SU-DHL-6 (cell line): ENCODE data around the gene FGA.

Experiments used
- EZH2phosphoT487 ChIP-seq: fragments of 200-600 bp; sonication (generic), shearing (Covaris generic); conservative IDR thresholded peaks from 2 replicates; pipeline ENCODE4 v1.6.1; 2018; ENCODE audit warnings: mild to moderate bottlenecking, antibody characterized with exemption, low read length, moderate library complexity, mixed read lengths
- TF ChIP-seq, protein P1 (sequence below): fragments of 200-600 bp; sonication (generic); IDR thresholded peaks from one replicate; pipeline ENCODE4 v1.5.1; 2017; ENCODE audit warnings: antibody characterized with exemption, mild to moderate bottlenecking, low read length, moderate library complexity; ENCODE audit not compliant: insufficient read depth, poor library complexity, severe bottlenecking

DNA sequence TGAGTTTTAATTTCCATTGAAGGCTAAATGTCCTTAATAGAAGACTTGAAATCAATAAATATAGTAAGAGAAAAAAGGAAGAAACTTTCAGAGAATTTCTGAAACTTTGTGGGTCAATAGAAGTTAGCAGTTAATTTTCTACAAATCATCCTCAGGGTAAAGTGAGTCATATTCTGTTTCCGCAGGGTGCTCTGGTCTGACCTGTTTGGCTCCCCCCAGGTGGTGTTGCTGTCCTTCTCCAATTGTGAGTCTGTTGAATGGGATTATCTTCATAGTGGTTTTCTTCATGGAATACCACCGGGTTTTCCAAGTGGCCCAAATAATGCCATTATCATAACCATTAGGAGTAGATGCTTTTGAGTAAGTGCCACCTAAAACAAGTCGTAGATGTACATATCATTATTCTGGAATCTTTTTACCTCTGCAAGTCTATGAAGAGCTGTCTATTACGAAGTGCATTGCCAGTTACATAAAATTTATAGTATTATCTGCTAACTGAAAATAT lies 14.2 kb upstream of the FGA start:
- TF ChIP-seq, protein P1, sequence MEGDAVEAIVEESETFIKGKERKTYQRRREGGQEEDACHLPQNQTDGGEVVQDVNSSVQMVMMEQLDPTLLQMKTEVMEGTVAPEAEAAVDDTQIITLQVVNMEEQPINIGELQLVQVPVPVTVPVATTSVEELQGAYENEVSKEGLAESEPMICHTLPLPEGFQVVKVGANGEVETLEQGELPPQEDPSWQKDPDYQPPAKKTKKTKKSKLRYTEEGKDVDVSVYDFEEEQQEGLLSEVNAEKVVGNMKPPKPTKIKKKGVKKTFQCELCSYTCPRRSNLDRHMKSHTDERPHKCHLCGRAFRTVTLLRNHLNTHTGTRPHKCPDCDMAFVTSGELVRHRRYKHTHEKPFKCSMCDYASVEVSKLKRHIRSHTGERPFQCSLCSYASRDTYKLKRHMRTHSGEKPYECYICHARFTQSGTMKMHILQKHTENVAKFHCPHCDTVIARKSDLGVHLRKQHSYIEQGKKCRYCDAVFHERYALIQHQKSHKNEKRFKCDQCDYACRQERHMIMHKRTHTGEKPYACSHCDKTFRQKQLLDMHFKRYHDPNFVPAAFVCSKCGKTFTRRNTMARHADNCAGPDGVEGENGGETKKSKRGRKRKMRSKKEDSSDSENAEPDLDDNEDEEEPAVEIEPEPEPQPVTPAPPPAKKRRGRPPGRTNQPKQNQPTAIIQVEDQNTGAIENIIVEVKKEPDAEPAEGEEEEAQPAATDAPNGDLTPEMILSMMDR = no peak
- TF ChIP-seq EZH2phosphoT487 = no peak
